Trophoblast cell (in vitro differentiated cells and primary cell): ENCODE data around the gene RGS10.

ENCODE experiments used
- DNase-seq, 2 donors: peaks; one replicate each; pipeline ENCODE4 v3.0.0-alpha.2; 2016
- H2AFZ ChIP-seq: 2 replicates; pipeline ENCODE4 v1.6.1; 2013; ENCODE audit warnings: low read length, moderate library complexity, mild to moderate bottlenecking; ENCODE audit not compliant: insufficient read depth, poor library complexity
- H2AK5ac ChIP-seq: 2 replicates; pipeline ENCODE4 v1.6.1; 2013; ENCODE audit warnings: mild to moderate bottlenecking, low read length
- H2BK120ac ChIP-seq: 2 replicates; pipeline ENCODE4 v1.6.1; 2013; ENCODE audit warnings: low read length, mild to moderate bottlenecking, moderate library complexity; ENCODE audit not compliant: insufficient read depth, poor library complexity
- H2BK12ac ChIP-seq: 2 replicates; pipeline ENCODE4 v1.6.1; 2013; ENCODE audit warnings: mild to moderate bottlenecking, low read length, moderate library complexity
- H2BK5ac ChIP-seq: 2 replicates; pipeline ENCODE4 v1.6.1; 2013; ENCODE audit warnings: low read length, low read depth, moderate library complexity, mild to moderate bottlenecking; ENCODE audit not compliant: poor library complexity
- H3K14ac ChIP-seq: 2 replicates; pipeline ENCODE4 v1.6.1; 2013; ENCODE audit warnings: mild to moderate bottlenecking, low read length
- H3K18ac ChIP-seq: 2 replicates; pipeline ENCODE4 v1.6.1; 2013; ENCODE audit warnings: mild to moderate bottlenecking, low read length
- H3K23ac ChIP-seq: 2 replicates; pipeline ENCODE4 v1.6.1; 2013; ENCODE audit warnings: low read length
- H3K27ac ChIP-seq: 2 replicates; pipeline ENCODE4 v1.5.1; 2013; ENCODE audit warnings: low read depth, mild to moderate bottlenecking, inconsistent platforms, low read length, moderate library complexity
- H3K27me3 ChIP-seq: 2 replicates; pipeline ENCODE4 v1.6.1; 2013; ENCODE audit warnings: inconsistent platforms, mild to moderate bottlenecking, low read length, moderate library complexity; ENCODE audit not compliant: insufficient read depth
- H3K36me3 ChIP-seq, 2 experiments: 1 replicate in 1 of 2; 2 replicates in 1 of 2; pipeline ENCODE4 v1.6.1; 2013; ENCODE audit warnings: low read length in 2 of 2, mild to moderate bottlenecking in 2 of 2, moderate library complexity in 1 of 2; ENCODE audit not compliant: insufficient read depth in 2 of 2, control insufficient read depth in 1 of 2
- H3K4ac ChIP-seq: 2 replicates; pipeline ENCODE4 v1.6.1; 2013; ENCODE audit warnings: low read depth, mild to moderate bottlenecking, low read length, moderate library complexity
- H3K4me1 ChIP-seq, 2 experiments: 1 replicate in 1 of 2; 2 replicates in 1 of 2; pipeline ENCODE4 v1.6.1; 2013; ENCODE audit warnings: low read length in 2 of 2, mild to moderate bottlenecking in 2 of 2, moderate library complexity in 1 of 2; ENCODE audit not compliant: insufficient read depth in 2 of 2, control insufficient read depth in 1 of 2
- H3K4me2 ChIP-seq: 2 replicates; pipeline ENCODE4 v1.6.1; 2013; ENCODE audit warnings: inconsistent platforms, mild to moderate bottlenecking, low read length, moderate library complexity
- H3K4me3 ChIP-seq: 2 replicates; pipeline ENCODE4 v1.5.1; 2013; ENCODE audit warnings: mild to moderate bottlenecking, low read depth, low read length, inconsistent platforms
- H3K79me1 ChIP-seq: one replicate; pipeline ENCODE4 v1.6.1; 2013; ENCODE audit warnings: low read length
- H3K79me2 ChIP-seq: 2 replicates; pipeline ENCODE4 v1.6.1; 2013; ENCODE audit warnings: low read length, mild to moderate bottlenecking; ENCODE audit not compliant: control insufficient read depth, insufficient read depth, poor library complexity
- H3K9ac ChIP-seq: 2 replicates; pipeline ENCODE4 v1.6.1; 2013; ENCODE audit warnings: mild to moderate bottlenecking, low read length
- H3K9me3 ChIP-seq: 2 replicates; pipeline ENCODE4 v1.6.1; 2013; ENCODE audit warnings: low read depth, mild to moderate bottlenecking, control low read depth, inconsistent platforms, low read length; ENCODE audit not compliant: insufficient read depth
- H4K12ac ChIP-seq: 2 replicates; pipeline ENCODE4 v1.6.1; 2013; ENCODE audit warnings: low read depth, mild to moderate bottlenecking, low read length, moderate library complexity
- H4K8ac ChIP-seq: 2 replicates; pipeline ENCODE4 v1.6.1; 2013; ENCODE audit warnings: low read depth, mild to moderate bottlenecking, low read length, moderate library complexity
- H4K91ac ChIP-seq: one replicate; pipeline ENCODE4 v1.6.1; 2013; ENCODE audit warnings: low read depth, mild to moderate bottlenecking, low read length, moderate library complexity
- WGBS: extraction: QIAGEN DNeasy Blood & Tissue Kit; methylation state at CpG from one replicate; pipeline ENCODE4 v1.1.7; 2013; ENCODE audit warnings: missing lambda C conversion rate; ENCODE audit not compliant: insufficient read length, insufficient coverage; ENCODE audit errors: extremely low coverage; 5-methylcytosine and 5-hydroxymethylcytosine counted together

Gene RGS10

DNA sequence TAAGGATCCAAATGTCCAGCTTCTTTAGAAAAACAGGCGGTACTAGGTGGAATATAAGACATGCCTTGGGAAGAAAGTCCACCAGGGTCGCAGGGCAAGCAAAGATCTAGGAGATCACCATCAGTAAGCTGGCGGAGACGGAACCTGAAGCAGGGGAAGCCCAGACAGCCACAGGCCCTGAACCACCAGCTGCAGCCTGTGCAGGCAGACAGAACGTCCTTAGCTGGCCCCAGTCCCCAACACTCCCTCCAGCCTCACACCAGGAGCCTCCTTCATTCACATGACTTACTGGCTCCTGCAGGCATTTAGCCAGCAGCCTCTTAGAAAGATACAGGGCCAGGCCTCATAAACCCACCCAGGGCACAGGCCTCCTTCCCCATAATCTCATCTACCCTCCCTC is 17.4 kb downstream of the RGS10 start:
- Histone ChIP-seq H4K12ac (no peak overlapping the region), H3K79me1 (no peaks in the 10 kb centered on the region), H3K9ac (no peak overlapping the region), H3K4me1 (peaks cover 7% of the 10 kb centered on the region in 2 experiments), H3K4me3 (no peak overlapping the region), H3K18ac (no peak overlapping the region), H3K27ac (no peak overlapping the region), H4K8ac (no peak overlapping the region), H3K79me2 (no peaks in the 10 kb centered on the region), H3K23ac (no peak overlapping the region), H3K36me3 (no peaks in the 10 kb centered on the region), H2BK5ac (no peak overlapping the region), H2AK5ac (no peak overlapping the region), H4K91ac (no peak overlapping the region), H3K4ac (no peak overlapping the region), H2BK12ac (no peak overlapping the region), H3K4me2 (no peak overlapping the region), H2AFZ (no peak overlapping the region), H2BK120ac (no peak overlapping the region), H3K9me3 (peaks cover 2% of the 10 kb centered on the region), H3K14ac (no peak overlapping the region), H3K27me3 (no peaks in the 10 kb centered on the region)
- WGBS: no CpG with 5 or more reads among the region's 5 CpGs
- peak; percentile 42 to 58 for DNase-seq

DNA sequence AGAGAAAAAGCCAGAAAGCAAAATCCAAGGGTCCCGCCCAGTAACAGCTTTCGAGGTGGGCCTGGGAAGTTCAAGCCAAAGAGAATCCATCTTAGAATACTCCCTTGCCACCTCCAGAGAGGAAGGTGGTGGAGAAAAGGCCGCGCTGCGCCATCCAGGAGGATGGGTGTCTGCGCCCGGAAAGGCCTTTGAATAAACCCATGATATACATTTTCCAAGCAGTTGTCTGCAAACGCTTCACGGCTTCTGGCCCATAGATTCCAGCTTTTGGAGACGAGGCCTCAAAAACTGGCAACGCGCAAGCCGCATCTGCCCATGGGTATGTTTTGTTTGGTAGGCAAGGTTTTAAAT is 17.8 kb downstream of the RGS10 start:
- no peak for DNase-seq
- Histone ChIP-seq H3K9me3 (peaks cover 2% of the 10 kb centered on the region), H3K4me1 (peaks cover 7 to 9% of the 10 kb centered on the region in 2 experiments), H3K4me3 (no peak overlapping the region), H3K27me3 (no peaks in the 10 kb centered on the region), H4K8ac (no peak overlapping the region), H4K12ac (no peak overlapping the region), H2BK5ac (no peak overlapping the region), H3K36me3 (no peaks in the 10 kb centered on the region), H3K4me2 (no peak overlapping the region), H3K79me1 (no peaks in the 10 kb centered on the region), H3K23ac (no peak overlapping the region), H2AFZ (no peak overlapping the region), H2BK12ac (no peak overlapping the region), H3K18ac (no peak overlapping the region), H3K27ac (no peak overlapping the region), H4K91ac (no peak overlapping the region), H2AK5ac (no peak overlapping the region), H3K79me2 (no peaks in the 10 kb centered on the region), H3K9ac (no peak overlapping the region), H3K14ac (no peak overlapping the region), H3K4ac (no peak overlapping the region), H2BK120ac (no peak overlapping the region)
- WGBS: no CpG with 5 or more reads among the region's 13 CpGs

DNA sequence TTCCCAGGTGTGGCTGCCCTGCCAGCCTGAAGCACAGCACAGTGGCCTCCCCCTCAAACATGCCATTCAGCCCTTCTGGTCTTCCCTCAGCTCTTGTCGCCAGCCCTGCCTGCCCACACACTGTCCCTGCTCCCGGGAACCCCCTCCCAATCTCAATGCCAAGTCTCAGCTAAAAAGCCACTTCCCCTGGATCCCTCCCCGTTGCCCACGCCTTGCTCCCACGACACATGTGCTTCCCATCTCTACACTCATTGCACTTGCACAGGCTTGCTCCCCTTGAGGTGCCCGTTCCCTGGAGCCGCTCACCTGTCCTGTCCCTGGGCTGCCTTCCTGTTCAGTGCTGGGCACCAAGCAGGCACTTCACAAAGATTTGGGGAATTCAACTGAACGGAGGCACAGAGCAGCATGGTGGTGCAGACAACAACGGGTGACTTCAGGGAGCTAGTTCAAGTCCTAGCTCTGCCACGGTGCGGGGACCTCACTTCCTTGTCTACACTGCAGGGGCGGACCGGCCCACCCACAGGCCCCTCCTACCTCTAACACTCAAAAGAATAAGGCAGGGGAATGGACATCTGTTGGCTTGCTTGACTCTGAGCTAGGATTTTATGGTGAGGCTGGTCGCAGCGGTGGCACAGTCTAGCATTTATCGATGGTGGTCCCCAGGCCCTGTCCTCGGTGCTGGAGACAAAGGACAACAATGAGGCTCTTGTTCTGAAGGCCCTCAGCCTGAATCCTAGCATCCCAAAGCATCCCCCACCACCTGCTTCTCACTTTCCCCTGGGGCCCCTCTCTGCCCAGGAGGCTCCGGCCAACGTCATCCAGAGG is 18.4 kb downstream of the RGS10 start:
- WGBS: no CpG with 5 or more reads among the region's 19 CpGs
- Histone ChIP-seq H3K14ac (no peak overlapping the region), H2AK5ac (no peak overlapping the region), H2BK12ac (no peak overlapping the region), H3K27ac (no peak overlapping the region), H4K12ac (no peak overlapping the region), H4K91ac (no peak overlapping the region), H2BK120ac (no peak overlapping the region), H3K4ac (no peak overlapping the region), H3K4me1 (peaks cover 11% of the 10 kb centered on the region in 2 experiments), H3K4me3 (no peak overlapping the region), H2AFZ (no peak overlapping the region), H3K4me2 (no peak overlapping the region), H3K9ac (no peak overlapping the region), H2BK5ac (no peak overlapping the region), H3K23ac (no peak overlapping the region), H3K79me1 (no peaks in the 10 kb centered on the region), H3K18ac (no peak overlapping the region), H3K9me3 (peaks cover 2% of the 10 kb centered on the region), H3K79me2 (no peaks in the 10 kb centered on the region), H4K8ac (no peak overlapping the region), H3K27me3 (no peaks in the 10 kb centered on the region), H3K36me3 (no peaks in the 10 kb centered on the region)
- no peak for DNase-seq

DNA sequence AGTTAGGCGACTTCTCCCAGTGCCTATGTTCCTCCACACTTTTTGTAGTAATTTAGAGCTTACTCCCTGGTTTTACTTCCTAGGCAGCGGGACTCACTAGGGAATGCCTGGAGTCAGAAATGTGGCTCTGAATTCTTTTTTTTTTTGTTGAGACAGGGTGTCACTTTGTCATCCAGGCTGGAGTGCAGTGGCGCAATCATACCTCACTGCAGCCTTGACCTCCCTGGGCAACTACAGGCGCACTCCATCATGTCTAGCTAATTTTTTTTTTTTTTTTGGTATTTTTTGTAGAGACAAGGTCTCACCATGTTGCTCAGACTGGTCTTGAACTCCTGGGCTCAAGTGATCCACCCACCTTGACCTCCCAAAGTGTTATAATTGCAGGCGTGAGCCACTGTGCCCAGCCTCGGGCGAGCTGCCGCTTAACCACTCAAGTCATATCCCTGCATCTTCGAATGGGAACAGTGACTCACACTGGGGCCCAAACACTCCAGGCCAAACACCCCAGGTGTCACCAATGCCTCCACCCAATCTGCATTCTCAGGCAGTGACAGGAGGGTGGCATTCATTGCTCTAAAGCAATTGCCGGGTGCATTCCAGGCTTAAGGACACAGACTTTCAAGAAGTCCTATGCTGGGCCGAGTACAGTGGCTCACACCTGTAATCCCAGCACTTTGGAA is 19.6 kb downstream of the RGS10 start:
- no peak overlapping the region for H3K23ac ChIP-seq

More for the DNA sequence above, 19.6 kb downstream of the RGS10 start:
- no peak overlapping the region for H3K18ac ChIP-seq
- H3K4me3 ChIP-seq: no peak overlapping the region
- WGBS: no CpG with 5 or more reads among the region's 11 CpGs
- no peak overlapping the region for H2BK12ac ChIP-seq
- H3K4ac ChIP-seq: no peak overlapping the region
- no peaks in the 10 kb centered on the region for H3K27me3 ChIP-seq
- H4K12ac ChIP-seq: no peak overlapping the region
- no peak overlapping the region for H3K4me2 ChIP-seq
- no peak overlapping the region for H2AK5ac ChIP-seq
- no peak overlapping the region for H2AFZ ChIP-seq
- no peaks in the 10 kb centered on the region for H3K79me2 ChIP-seq
- H3K36me3 ChIP-seq: no peaks in the 10 kb centered on the region
- no peak overlapping the region for H4K8ac ChIP-seq
- H3K27ac ChIP-seq: no peak overlapping the region
- H4K91ac ChIP-seq: no peak overlapping the region
- H2BK120ac ChIP-seq: no peak overlapping the region
- H3K79me1 ChIP-seq: no peaks in the 10 kb centered on the region
- H3K9me3 ChIP-seq: peaks cover 2% of the 10 kb centered on the region
- DNase-seq: peak; percentile 99
- no peak overlapping the region for H2BK5ac ChIP-seq
- H3K14ac ChIP-seq: no peak overlapping the region
- H3K4me1 ChIP-seq: peaks cover 12 to 14% of the 10 kb centered on the region in 2 experiments
- no peak overlapping the region for H3K9ac ChIP-seq
